Tibial nerve (tissue), 4 donors: ENCODE measurements around the gene FBXO42.

Source experiments
- CTCF ChIP-seq, 5 experiments: fragments of 200-600 bp in 3 of 5; fragments of 450-650 bp in 2 of 5; sonication (generic) in 3 of 5; IDR thresholded peaks; one replicate each; pipeline ENCODE4 v1.5.1; 2016 to 2019; ENCODE audit warnings: antibody characterized with exemption in 5 of 5, mild to moderate bottlenecking in 3 of 5, moderate library complexity in 2 of 5
- EP300 ChIP-seq, 2 donors: sonication (generic); formaldehyde crosslinking; IDR thresholded peaks; one replicate each; pipeline ENCODE4 v1.6.1; 2017; ENCODE audit warnings: antibody characterized with exemption in 2 of 2, mild to moderate bottlenecking in 1 of 2
- POLR2A ChIP-seq, 2 donors: fragments of 450-650 bp; IDR thresholded peaks; one replicate each; pipeline ENCODE4 v1.6.1; 2017; ENCODE audit warnings: antibody characterized with exemption in 2 of 2, mild to moderate bottlenecking in 2 of 2, moderate library complexity in 2 of 2

GRCh38 chr1:16235347-16235746 lies 116.9 kb downstream of the FBXO42 start:
- TF ChIP-seq CTCF (IDR thresholded peaks at IDR 0.05): no peak
- TF ChIP-seq POLR2A (IDR thresholded peaks at IDR 0.05): no peak
- no peak for TF ChIP-seq EP300 (IDR thresholded peaks at IDR 0.05)
